ENCODE results near the gene ARMH3.
A peak's percentile ranks its signal among the peaks of the same experiment; 100 is the strongest.

ARMH3 gene

DNA sequence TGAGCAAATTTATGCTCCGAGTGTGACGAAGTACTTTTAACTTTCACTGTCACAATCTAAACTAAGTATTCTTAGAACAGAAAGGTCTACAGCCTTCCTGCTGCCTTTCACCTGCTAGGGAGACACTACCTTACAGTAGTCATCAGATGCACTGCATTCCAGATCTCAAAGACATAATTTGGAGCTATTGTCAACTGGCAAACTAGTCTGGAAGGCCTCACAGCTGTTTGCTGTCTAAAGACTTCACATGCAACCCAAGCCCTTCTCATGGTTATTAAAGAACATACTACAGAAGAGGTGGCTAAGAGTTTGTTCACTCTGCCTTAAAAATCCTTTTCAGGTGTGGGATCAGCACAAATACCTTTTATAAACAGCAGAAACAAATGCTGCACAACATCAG lies 120.5 kb downstream of the ARMH3 start:
- DNase-seq, result no peak

DNA sequence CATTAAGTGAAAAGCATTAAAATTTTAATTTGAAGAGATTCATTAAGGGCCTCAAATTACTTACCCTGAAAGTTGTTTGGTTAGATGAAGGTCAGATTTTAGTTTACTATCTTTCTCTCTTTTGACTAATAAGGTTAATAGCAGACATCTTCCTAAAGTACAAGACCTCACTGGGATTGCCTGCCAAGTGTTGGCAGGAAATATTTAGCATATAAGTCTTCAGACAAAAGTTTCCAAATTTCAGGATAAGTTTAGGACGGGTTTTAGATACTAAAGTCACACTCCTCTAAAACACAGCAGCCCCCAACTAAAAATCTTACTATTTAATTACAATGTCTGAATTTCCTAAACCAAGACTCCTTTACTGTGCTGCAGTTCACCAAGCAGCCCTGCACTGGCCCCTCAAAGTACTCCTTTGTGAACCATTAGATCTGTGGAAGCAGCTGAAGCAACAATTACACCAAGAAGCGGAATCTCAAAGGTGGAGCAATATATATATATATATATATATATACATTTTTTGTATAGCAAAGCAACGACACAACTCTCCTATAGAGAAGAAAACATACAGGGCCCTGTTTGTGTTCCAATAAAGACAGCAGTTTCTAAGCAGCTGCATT lies 121.2 kb downstream of the ARMH3 start:
- DNase-seq, result no peak

DNA sequence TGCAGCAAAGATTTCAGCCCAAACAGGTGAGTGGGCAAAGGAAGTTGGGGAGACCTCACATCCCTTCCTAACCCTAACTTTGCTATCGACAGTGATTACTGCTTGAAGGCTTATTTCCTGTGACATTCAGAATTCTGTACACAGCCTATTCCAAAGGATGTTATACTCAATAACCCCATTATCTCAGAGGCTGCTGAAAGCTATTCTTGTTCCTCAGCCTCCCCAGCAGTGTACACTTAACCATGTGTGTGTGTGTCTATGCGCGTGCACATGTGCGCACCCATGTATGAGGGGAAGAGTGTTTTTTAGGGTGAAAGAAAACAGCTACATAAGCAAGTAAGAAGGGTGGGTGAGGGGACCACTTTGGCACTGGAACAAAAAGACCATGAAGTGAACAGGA lies 122.0 kb downstream of the ARMH3 start:
- DNase-seq, result no peak

DNA sequence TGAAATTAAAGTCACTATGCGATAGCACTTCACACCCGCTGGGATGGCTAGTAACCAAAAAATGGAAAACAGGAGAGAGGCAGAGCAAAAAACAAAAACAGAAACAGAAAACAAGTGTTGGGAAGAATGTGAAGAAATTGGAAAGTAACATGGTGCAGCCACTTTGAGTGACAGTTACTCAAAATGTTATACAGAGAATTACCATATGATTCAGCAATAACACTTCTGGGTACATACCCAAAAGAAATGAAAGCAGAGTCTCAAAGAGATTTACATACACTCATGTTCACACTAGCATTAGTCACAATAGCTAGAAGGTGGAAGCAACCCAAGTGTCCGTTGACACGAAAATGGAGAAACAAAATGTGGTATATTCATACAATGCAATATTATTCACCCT lies 123.8 kb downstream of the ARMH3 start:
- no peak for DNase-seq

DNA sequence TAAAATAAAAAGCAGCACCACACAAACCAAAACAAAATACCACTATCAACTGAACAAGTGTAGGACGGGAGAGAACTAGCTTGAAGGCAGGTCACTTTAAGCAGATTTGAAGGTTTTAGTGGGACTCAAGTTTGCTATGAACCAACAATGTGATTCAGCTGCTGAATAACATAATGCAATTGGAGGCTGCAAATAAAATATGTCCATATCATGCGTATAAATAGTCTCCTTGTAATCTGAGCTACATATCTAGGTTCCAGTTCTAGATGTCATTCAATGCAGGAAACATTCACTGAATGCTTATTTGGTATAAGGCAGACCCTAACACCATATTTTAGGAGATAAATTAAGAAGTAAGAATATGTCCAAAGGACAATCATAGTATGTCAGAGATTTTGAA lies 130.9 kb downstream of the ARMH3 start:
- DNase-seq, result no peak

DNA sequence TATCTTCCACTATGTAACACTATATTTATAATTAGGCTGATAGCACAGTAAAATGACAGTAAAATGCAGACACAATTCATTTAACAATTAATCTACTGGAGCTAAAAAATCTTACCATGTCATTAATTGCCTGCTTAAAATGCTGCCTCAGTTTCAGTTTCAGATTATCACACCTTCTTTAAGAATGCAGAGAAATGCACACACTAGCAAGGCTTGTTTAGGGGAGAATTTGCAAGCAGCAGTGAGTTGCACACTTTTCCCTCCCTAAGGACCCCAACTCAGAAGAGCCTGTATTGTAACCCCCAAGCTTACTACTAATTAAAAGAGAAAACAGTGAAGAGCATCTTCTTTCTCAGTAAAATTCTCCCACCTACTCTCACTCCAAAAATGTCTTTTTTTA lies 132.7 kb downstream of the ARMH3 start:
- DNase-seq, result no peak

DNA sequence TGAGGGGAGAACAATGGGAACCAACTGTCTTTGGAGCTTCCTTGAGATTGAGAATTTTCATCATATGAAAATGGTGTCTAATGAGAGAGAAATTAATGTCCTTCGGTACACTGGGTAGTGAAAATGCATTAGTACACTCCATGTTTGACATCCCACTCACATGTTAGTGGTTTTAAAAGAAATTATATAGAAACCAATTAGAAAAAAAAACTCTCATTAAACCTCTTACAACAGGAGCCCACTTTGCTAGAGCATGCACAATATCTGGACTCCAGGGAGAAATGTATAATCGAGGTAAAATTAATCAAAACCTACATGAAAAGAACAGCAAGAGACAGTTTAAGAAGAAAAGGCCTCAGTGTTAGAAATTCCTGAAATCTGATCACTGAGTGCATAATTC lies 133.1 kb downstream of the ARMH3 start:
- peak; percentile 10 for DNase-seq

DNA sequence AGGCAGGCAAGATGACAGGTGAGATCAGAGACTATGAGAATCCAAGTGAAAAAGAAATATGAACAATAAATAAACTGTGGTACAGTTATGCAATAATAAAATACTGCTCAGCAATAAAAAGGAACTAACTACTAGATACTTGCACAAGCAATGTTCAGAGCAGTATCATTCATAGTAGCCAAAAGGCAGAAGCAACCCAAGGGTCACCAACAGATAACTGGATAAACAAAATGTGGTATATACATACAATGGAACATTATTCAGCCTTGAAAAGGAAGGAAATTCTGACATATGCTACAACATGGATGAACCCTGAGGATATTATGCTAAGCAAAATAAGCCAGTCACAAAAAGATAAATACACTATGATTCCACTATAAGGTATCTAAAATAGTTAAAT lies 135.4 kb downstream of the ARMH3 start:
- no peak for DNase-seq

DNA sequence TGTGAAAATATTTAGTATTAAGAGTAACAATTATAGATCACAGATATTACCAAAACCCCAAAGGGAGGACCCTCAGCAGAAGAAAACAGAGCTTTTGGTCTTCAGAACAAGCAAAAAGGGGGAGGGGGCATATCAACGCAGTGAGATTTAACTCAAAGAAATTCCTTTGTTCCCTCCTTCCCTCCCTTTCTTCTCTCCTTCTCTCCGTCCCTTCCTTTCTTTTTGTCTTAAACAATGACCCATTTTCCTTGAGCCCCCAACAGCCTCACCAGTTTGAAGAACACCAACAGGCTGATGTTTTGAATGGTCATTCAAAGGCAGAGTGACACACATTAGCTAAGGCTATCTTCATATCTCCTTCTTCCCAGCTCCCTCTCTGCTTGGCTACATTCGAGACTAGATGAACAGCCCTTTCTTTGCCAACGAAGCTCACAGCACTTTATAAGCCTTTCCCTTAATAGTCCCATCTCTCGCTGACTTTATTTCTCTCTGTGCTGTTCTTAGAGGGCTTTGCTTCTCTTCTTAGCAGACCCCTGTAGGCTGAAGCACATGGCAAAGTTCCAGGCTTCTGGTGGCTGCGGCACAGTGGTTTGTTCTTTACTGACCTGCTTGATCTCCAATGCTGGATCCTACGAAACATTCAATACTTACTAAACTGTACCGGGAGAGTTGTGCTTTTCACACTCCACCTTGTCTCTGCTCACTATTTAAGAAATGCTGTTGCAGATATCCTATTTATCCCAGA lies 136.8 kb downstream of the ARMH3 start:
- no peak for DNase-seq

DNA sequence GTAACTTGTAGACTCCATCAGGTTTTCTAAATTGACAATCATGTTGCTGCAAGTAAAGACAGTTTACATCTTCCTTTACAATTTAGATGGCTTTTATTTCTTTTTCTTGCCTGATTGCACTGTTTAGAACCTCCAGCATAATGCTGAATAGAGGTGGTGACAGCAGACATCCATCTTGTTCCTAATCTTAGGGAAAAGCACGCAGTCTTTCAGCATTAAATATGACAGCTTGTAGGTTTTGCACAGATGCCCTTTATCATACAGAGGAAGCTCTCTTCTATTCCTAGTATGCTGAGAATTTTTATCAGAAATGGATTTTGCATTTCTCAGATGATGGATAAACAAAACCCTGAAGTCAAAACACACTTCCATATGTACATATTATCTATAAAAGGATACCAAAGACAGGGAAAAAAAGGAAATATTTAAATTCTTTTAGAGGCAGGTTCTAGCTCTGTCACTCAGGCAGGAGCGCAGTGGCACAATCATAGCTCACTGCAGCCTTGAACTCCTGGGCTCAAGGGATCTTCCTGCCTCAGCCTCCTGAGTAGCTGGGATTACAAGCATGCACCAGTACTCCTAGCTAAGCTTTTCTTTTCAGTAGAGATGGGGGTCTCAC lies 143.3 kb downstream of the ARMH3 start:
- no peak for DNase-seq

DNA sequence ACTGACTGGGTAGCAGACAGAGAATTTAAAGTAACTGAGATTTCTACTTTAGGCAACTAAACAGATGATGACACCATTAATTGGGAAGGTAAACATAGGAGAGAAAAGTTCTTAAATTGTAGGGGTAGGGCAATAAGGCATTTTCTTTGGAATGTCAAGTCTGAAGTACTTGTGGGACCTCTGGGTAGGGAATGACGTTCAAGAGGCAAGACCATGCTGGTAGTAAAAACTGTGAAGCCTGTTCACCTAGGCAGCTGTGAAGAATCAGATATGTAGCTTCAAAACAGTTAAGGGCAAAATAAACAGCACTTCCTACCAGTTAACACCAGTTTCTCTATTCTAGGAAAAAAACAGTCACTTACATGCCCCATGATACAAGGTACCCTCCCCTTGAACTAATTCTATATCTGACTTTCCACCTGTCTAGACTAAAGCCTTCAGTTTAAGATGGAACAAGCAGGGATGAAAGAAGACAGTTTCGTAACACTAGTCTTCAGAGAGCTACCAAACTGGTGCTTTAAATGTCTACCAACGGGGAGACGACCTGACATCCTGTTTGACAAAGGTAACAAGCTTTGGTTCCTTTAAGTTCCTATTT lies 149.3 kb downstream of the ARMH3 start:
- DNase-seq, result no peak

DNA sequence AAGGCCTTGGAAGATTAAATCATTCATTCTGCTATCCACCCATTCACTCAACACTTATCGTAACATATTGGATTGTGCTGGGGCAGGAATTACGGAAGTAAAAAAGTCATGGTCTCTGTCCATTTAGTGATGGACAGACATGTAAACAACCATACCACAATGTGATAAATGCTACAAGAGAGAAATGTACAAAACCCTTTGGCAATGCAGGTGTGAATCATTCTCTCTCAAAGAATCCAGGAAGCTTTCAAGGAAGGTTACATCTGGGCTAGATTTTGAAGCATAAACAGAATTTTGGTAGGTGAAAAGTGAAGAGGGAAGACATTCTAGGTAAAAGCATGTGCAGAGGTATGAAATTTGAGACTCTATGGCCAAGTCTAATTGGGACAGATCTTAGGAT lies 150.7 kb downstream of the ARMH3 start:
- no peak for DNase-seq

DNA sequence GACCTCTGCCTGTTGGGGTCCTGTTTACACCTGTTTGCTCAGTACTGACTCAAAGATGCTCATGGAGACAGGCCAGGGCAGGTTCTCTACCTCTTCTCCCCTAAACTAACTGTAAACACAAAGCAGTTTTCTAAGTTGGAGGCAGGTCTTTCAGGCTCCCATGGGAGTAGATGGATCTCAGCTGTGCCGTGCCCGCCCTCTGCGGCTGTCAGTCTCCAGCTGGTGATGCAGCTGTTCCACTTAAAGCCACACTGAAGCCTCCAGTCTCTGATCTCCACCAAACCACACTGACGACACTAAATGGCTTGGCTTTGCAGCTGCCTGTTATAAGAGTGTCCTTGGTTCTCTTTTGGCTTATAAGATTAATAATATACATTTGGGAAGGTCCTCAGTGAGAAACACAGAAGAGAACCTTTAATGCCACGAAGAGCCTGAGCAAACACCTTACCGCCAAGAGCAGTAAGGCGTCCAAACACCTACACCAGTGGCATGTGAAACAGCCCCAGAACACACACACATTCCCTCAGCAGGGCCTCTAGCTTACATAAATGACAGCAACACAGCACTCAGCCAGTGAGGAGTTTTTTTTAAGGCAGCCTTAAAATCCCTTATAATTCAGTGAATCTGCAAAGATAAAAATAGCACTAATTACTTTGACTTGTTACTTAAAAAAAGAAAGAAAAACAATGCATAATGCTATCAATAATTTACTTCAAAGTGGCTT lies 152.0 kb downstream of the ARMH3 start:
- peak; percentile 93 for DNase-seq

DNA sequence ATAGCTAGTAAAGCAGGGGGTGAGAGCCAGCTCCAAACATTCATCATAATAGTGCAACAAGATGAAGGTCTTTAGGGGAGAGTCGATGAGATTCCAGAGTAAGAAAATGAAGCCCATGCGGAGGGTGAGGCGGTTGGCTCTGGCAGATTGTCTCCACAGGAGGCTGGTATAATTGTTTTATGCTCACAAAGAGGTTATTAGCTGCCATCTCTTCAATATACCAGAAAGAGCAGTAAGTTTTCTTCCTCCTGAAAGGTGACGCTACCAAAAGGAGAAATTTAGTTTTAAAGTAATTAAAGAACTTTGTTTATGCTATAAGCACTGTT lies 153.2 kb downstream of the ARMH3 start:
- DNase-seq, result peak; percentile 91

DNA sequence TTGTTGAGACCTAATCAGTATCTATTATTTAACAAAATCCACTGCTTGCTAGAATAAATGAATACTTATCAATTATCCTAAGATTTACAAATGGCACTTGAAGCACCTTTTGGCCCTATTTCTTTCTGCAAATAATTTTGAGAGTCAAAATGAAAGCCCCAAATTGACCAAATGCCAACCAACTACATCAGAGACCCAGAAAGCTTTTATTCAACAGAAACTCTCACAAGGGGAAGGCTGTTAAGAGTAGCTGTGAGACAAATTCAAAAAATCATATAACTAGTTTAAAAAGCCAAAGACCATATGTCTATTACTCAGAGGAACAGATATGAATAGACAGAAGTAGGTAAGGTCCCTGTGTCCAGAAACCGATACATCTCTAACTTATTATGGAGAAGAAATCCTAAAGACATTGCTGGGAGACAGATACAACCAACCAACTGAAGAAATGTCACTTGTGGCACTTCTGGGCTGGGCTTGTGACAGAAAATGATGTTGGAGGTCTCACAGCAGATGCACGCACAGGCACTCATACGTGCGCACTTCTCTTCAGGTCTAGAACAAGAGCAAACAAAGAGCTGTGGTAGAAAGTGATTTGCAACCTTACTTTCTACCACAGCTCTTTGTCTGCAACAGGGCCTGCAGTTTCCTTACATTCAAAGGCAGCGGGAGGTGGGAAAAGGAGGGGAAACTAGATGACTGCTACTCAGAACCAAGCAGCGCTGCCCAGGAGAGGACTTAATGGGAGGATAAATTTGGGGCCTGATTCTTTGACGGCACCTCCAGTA lies 153.7 kb downstream of the ARMH3 start:
- peak; percentile 93 for DNase-seq

DNA sequence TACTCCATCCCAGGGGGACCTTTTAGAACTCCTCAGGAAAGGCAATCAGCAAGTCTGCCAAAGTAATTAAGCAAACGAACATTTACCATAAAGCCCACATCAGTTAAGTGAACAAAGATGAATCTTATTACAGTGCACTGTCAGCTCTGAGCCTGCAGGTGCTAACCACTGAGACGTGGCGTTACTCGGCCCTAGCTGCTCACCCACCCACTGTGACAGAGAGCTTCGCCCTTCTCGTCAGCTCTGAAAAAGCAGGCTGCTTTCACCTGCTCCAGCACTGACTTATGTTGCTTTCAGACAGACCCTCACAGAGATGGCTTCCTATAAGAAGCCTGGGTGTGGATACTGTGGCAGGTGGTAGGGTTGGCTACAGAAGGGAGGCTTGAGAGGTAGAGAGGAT lies 154.6 kb downstream of the ARMH3 start:
- peak; percentile 91 for DNase-seq

DNA sequence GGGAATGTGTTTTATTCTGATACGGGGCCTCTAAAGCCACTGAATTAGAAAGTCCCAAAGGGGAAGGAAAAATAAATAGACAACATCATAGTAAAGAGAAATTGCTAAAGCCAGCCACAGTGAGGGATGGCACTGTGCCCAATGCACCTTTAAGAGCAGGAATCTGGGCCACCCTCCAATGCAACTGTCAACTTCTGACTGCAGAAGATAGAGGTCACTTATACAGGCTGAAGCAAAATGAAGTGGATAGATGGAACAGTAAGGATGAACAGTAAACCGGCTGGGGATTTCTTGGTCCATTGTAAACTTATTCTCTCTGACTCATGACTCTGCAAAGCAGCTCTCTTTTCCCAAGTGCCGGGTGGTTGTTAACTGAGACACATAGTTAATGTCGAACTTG lies 158.3 kb downstream of the ARMH3 start:
- peak; percentile 75 for DNase-seq

DNA sequence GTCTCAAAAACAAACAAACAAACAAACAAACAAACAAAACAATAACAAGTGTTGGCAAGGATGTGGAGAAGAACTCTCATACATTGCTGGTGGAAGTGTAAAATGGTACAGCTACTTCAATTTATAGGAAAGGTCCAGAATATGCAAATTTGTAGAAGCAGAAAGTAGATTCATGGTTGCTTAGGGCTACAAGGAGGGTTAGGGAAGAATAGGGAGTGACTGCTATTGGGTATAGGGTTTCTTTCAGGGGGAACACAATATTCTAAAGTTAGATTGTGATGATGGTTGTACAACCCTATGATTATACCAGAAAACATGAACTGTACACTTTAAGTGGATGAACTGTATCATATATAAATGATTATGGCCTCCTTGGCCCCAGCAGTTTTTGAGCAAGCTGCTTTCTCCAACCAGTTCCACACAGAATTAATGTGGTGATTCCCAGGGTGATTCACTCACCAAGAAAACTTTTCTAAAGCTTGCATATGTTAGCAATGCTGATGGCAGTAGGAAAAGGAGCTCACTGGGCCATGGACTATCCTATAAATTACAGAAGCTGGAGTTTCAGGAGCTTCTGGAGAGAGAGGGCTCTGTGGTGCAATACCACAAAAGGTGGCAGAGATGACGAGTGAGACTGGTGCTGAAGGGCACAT lies 159.6 kb downstream of the ARMH3 start:
- DNase-seq, result no peak

DNA sequence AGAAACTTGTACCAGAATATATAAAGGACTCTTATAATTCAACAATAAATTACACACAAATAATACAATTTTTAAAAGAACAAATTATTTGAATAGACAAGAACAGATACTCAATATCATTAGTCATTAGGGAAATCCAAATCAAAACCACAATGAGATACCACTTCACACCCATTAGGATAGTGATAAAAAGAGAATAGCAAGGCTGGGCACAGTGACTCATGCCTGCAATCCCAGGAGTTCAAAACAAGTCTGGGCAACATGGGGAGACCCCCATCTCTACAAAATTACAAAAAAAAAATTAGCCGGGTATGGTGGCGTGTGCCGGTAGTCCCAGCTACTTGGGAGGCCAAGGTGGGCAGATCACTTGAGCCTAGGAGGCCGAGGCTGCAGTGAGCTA lies 160.2 kb downstream of the ARMH3 start:
- no peak for DNase-seq

DNA sequence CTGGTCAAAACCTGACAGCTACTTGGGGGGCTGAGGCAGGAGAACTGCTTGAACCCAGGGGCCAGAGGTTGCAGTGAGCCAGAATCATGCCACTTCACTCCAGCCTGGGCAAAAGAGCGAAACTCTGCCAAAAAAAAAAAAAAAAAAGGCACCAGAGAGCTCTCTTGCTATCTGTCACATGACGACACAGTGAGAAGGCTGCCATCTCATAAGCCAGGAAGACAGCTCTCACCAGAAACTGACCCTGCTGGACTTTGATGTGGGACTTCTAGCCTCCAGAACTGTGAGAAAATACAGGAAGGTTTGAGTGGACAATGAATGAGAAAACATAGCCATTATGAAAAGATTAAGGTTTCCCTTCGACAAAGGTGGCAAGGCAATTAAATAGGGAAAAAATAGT lies 161.2 kb downstream of the ARMH3 start:
- DNase-seq, result no peak

DNA sequence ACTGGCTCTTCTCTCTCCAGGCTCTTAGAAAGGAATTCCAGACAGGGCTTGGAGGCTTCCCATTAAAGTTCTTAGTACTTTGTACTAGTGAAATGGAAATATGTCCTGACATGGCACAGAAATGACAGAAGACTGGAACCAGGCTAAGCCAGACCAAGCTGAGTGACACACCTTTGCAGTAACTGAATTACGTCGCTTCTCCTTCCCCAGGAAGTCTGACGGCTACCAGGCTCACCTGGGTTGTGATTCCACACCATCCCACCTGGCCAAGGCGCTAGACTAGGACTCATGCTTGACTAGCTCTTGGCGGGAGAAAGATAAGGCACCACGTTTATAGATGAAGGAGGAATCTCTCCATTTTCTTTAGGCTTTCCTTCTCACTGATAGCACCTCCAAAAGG lies 161.7 kb downstream of the ARMH3 start:
- no peak for DNase-seq

DNA sequence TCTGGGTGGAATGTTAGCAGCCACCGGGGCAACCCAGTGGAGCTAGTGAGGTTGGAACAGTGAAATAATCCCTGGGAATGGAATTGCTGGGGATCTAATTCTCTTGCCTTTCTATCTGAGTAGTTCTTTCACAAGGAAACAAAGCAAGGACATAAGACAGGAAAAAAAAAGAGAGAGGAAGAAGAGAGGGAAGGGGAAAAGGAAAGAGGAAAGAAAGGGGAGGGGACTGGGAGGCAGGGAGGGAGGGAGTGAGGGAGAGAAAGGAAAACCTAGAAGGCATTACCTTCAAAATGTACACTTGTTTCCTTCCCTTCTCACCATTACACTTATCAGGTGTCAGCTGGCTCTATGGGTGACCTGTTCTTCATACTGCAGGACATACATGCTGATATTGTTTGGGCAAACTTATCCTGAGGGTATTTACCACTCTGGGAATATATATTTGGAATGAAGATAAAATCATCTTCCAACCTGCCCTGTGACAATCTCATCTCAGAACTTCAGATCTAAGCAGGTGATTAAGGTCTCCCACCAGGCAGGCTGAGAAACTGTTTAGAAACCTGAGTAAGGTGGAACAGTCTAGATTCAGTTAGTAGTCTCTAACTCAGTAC lies 162.4 kb downstream of the ARMH3 start:
- DNase-seq, result peak; percentile 33
